H1 (cell line): ENCODE data around the gene ITPR1. TPM values are rescaled to one million over a fixed set of nuclear protein-coding genes. Genes with fewer than 3 reads are reported as not detected.

Experiments
- CTCF ChIA-PET: fragments of 300-600 bp; sonication (Branson Sonifier 250); formaldehyde crosslinking; loops from one replicate; lab custom pipeline; 2021; ENCODE audit not compliant: partially characterized antibody; lab: Charles Lee
- POLR2A ChIA-PET: fragments of 300-600 bp; sonication (Branson Sonifier 250); formaldehyde crosslinking; loops from one replicate; lab custom pipeline; 2021; ENCODE audit warnings: inconsistent platforms; ENCODE audit not compliant: partially characterized antibody; lab: Charles Lee
- DNase-seq, 2 experiments: peaks; one replicate each; pipeline versions ENCODE4 v3.0.0 to v3.0.0-alpha.2; 2010 to 2022; ENCODE audit warnings: low spot score in 2 of 2, low read depth in 1 of 2, mixed read lengths in 1 of 2
- FAIRE-seq: peaks from 2 replicates; lab custom pipeline; 2011; peaks lifted over from hg19 to GRCh38; lab: Jason Lieb, UNC
- H2AFZ ChIP-seq: 2 replicates; pipeline ENCODE4 v1.8.1; 2012; ENCODE audit warnings: low read length, inconsistent platforms
- H2AK5ac ChIP-seq: 2 replicates; pipeline ENCODE4 v1.6.1; 2013; ENCODE audit warnings: low read depth, low read length
- H2BK120ac ChIP-seq: replicated peaks from 2 replicates; pipeline ENCODE3; 2013; ENCODE audit warnings: low read depth, low read length, inconsistent platforms
- H2BK12ac ChIP-seq: 2 replicates; pipeline ENCODE4 v1.6.1; 2013; ENCODE audit warnings: low read depth, low read length
- H2BK15ac ChIP-seq: 2 replicates; pipeline ENCODE4 v1.6.1; 2013; ENCODE audit warnings: low read length
- H2BK20ac ChIP-seq: 2 replicates; pipeline ENCODE4 v1.6.1; 2013; ENCODE audit warnings: low read length
- H2BK5ac ChIP-seq: 2 replicates; pipeline ENCODE4 v1.6.1; 2013; ENCODE audit warnings: low read depth, low read length
- H3K14ac ChIP-seq: 2 replicates; pipeline ENCODE4 v1.6.1; 2013; ENCODE audit warnings: inconsistent platforms; ENCODE audit not compliant: insufficient read length
- H3K18ac ChIP-seq: 2 replicates; pipeline ENCODE4 v1.6.1; 2013; ENCODE audit warnings: low read length; ENCODE audit errors: extremely low read depth
- H3K23ac ChIP-seq: 2 replicates; pipeline ENCODE4 v1.6.1; 2013; ENCODE audit warnings: inconsistent platforms; ENCODE audit not compliant: insufficient read length
- H3K23me2 ChIP-seq: 2 replicates; pipeline ENCODE4 v1.6.1; 2013; ENCODE audit warnings: low read depth, low read length
- H3K27ac ChIP-seq: 2 replicates; pipeline ENCODE4 v1.6.1; 2011; ENCODE audit warnings: low read depth, low read length, inconsistent platforms
- H3K27me3 ChIP-seq, 4 experiments: replicated peaks in 1 of 4; 1 replicate in 1 of 4; 2 replicates in 3 of 4; pipeline versions ENCODE4 v1.6.1 to v1.8.1; 2011 to 2013; ENCODE audit warnings: low read length in 3 of 4, mild to moderate bottlenecking in 3 of 4, inconsistent platforms in 2 of 4, mixed read lengths in 2 of 4, moderate library complexity in 1 of 4; ENCODE audit not compliant: control insufficient read depth in 3 of 4, insufficient read depth in 3 of 4; ENCODE audit errors: extremely low read depth in 1 of 4
- H3K36me3 ChIP-seq, 4 experiments: 2 replicates each; pipeline versions ENCODE4 v1.6.1 to v1.8.1; 2011 to 2013; ENCODE audit warnings: mild to moderate bottlenecking in 4 of 4, low read length in 3 of 4, moderate library complexity in 2 of 4, control low read depth in 1 of 4, inconsistent platforms in 1 of 4; ENCODE audit not compliant: insufficient read depth in 4 of 4, control insufficient read depth in 2 of 4
- H3K4ac ChIP-seq: replicated peaks from 2 replicates; pipeline ENCODE3; 2013; ENCODE audit warnings: low read length, low read depth, mixed read lengths, inconsistent platforms; ENCODE audit not compliant: insufficient read length
- H3K4me1 ChIP-seq, 4 experiments: replicated peaks in 1 of 4; 1 replicate in 1 of 4; 2 replicates in 3 of 4; pipeline versions ENCODE4 v1.6.1 to v1.8.1; 2011 to 2013; ENCODE audit warnings: low read length in 3 of 4, inconsistent platforms in 2 of 4, mixed read lengths in 1 of 4; ENCODE audit not compliant: insufficient read depth in 4 of 4, control insufficient read depth in 3 of 4
- H3K4me2 ChIP-seq, 2 experiments: 2 replicates each; pipeline versions ENCODE4 v1.6.1 to v1.8.1; 2011 to 2013; ENCODE audit warnings: low read depth in 2 of 2, low read length in 2 of 2, control low read depth in 1 of 2, inconsistent platforms in 1 of 2, mild to moderate bottlenecking in 1 of 2; ENCODE audit not compliant: insufficient read depth in 1 of 2
- H3K4me3 ChIP-seq, 4 experiments: fragments of 200-600, 300-600 bp in 1 of 4; sonication (generic), shearing (Covaris generic), sonication (Bioruptor Twin) in 1 of 4; 2 replicates each; pipeline versions ENCODE4 v1.5.1 to v1.8.1; 2011 to 2016; ENCODE audit warnings: low read length in 4 of 4, low read depth in 3 of 4, control low read depth in 2 of 4, inconsistent platforms in 2 of 4, mild to moderate bottlenecking in 2 of 4, mixed read lengths in 1 of 4, moderate library complexity in 1 of 4; ENCODE audit not compliant: insufficient read depth in 2 of 4; ENCODE audit errors: extremely low read depth in 1 of 4
- H3K56ac ChIP-seq: replicated peaks from 2 replicates; pipeline ENCODE3; 2013; ENCODE audit warnings: low read depth, mild to moderate bottlenecking, mixed read lengths, low read length, inconsistent platforms; ENCODE audit not compliant: insufficient read length
- H3K79me1 ChIP-seq: 2 replicates; pipeline ENCODE4 v1.6.1; 2013; ENCODE audit warnings: low read depth, low read length, control low read depth
- H3K79me2 ChIP-seq, 2 experiments: 2 replicates each; pipeline versions ENCODE4 v1.6.1 to v1.8.1; 2012 to 2013; ENCODE audit warnings: low read length in 2 of 2, mild to moderate bottlenecking in 2 of 2, inconsistent platforms in 1 of 2; ENCODE audit not compliant: insufficient read depth in 2 of 2, control insufficient read depth in 1 of 2
- H3K9ac ChIP-seq, 4 experiments: replicated peaks in 1 of 4; 1 replicate in 1 of 4; 2 replicates in 3 of 4; pipeline versions ENCODE4 v1.6.1 to v1.8.1; 2011 to 2013; ENCODE audit warnings: low read depth in 3 of 4, low read length in 3 of 4, control low read depth in 2 of 4, mild to moderate bottlenecking in 2 of 4, moderate library complexity in 2 of 4, inconsistent platforms in 1 of 4; ENCODE audit errors: extremely low read depth in 1 of 4
- H3K9me3 ChIP-seq, 2 experiments: 2 replicates each; pipeline versions ENCODE4 v1.6.1 to v1.8.1; 2012 to 2013; ENCODE audit warnings: mild to moderate bottlenecking in 2 of 2, moderate library complexity in 2 of 2, control low read depth in 1 of 2, inconsistent platforms in 1 of 2, low read depth in 1 of 2, low read length in 1 of 2, mixed read lengths in 1 of 2; ENCODE audit not compliant: insufficient read depth in 2 of 2
- H4K20me1 ChIP-seq, 2 experiments: replicated peaks in 1 of 2; 2 replicates each; pipeline versions ENCODE3 to v1.8.1; 2011 to 2013; ENCODE audit warnings: inconsistent platforms in 2 of 2, low read length in 2 of 2, mild to moderate bottlenecking in 1 of 2; ENCODE audit not compliant: insufficient read depth in 2 of 2, control insufficient read depth in 1 of 2
- H4K5ac ChIP-seq: 2 replicates; pipeline ENCODE4 v1.6.1; 2013; ENCODE audit warnings: low read length, low read depth, mixed read lengths, inconsistent platforms; ENCODE audit not compliant: insufficient read length
- H4K8ac ChIP-seq: 2 replicates; pipeline ENCODE4 v1.8.0; 2013; ENCODE audit warnings: mild to moderate bottlenecking, moderate library complexity, low read length, inconsistent platforms; ENCODE audit not compliant: insufficient read depth; ENCODE audit errors: extremely low read depth
- H4K91ac ChIP-seq: replicated peaks from 2 replicates; pipeline ENCODE3; 2013; ENCODE audit warnings: low read length, mixed read lengths, inconsistent platforms; ENCODE audit not compliant: insufficient read length
- CBX8 ChIP-seq: fragments of 300-800, 300-1000 bp; sonication (generic); IDR thresholded peaks from 2 replicates; pipeline ENCODE4 v1.7.1; 2016; ENCODE audit warnings: low read depth, low read length, borderline replicate concordance
- CEBPB ChIP-seq: IDR thresholded peaks from 2 replicates; pipeline ENCODE4 v1.6.1; 2012; ENCODE audit warnings: low read depth, low read length
- CHD2 ChIP-seq: IDR thresholded peaks from 2 replicates; pipeline ENCODE4 v1.6.1; 2012; ENCODE audit warnings: low read length, improper control_type of control experiment
- HDAC2 ChIP-seq, 2 experiments: fragments of 300-600 bp in 1 of 2; sonication (generic) in 1 of 2; IDR thresholded peaks; 2 replicates each; pipeline ENCODE4 v1.6.1; 2011 to 2012; ENCODE audit warnings: low read depth in 2 of 2, low read length in 2 of 2, mild to moderate bottlenecking in 2 of 2, moderate library complexity in 2 of 2, borderline replicate concordance in 1 of 2, inconsistent platforms in 1 of 2
- RBBP5 ChIP-seq: IDR thresholded peaks from 2 replicates; pipeline ENCODE4 v1.7.1; 2012; ENCODE audit warnings: low read depth, mild to moderate bottlenecking, inconsistent platforms, low read length, moderate library complexity, borderline replicate concordance
- SUZ12 ChIP-seq: fragments of 200-600 bp; sonication (generic); IDR thresholded peaks from 2 replicates; pipeline ENCODE4 v1.6.1; 2012; ENCODE audit warnings: mild to moderate bottlenecking, inconsistent platforms, low read length, moderate library complexity, mixed read lengths
- WGBS, 2 experiments: shearing (Covaris generic) in 1 of 2; methylation state at CpG; one replicate each; pipeline versions ENCODE4 v1.1.6 to v1.1.7; 2013 to 2015; ENCODE audit warnings: low lambda C conversion rate in 2 of 2, mixed read lengths in 2 of 2, inconsistent platforms in 1 of 2, low coverage in 1 of 2, missing lambda C conversion rate in 1 of 2; ENCODE audit not compliant: insufficient replicate concordance in 2 of 2, insufficient coverage in 1 of 2, insufficient read length in 1 of 2; ENCODE audit errors: extremely low coverage in 1 of 2, missing lambda C conversion rate in 1 of 2; 5-methylcytosine and 5-hydroxymethylcytosine counted together
- polyA plus RNA-seq, 7 experiments: library from polyadenylated mRNA; depleted of rRNA in 3 of 7; stranded (reverse) in 5 of 7; unstranded in 2 of 7; fragments of >200 nt in 5 of 7; fragments of 200-250 nt in 2 of 7; gene quantifications; 1 replicate in 5 of 7; 2 replicates in 1 of 7; 4 replicates in 1 of 7; pipeline versions ENCODE4 v1.2.1 to v1.2.3, GENCODE V29; 2011 to 2013; ENCODE audit warnings: missing spikeins in 2 of 7, mixed read lengths in 2 of 7
- total RNA-seq: library from RNA; stranded (reverse); fragmentation: NEBNext Ultra II Directional; extraction: Animal tissue kit (Norgen Biotek cat#: 25700); gene quantifications from 2 replicates; pipeline ENCODE4 v1.2.1, GENCODE V29; 2021

Gene ITPR1
- total and polyA plus RNA-seq, 2 of the 8 experiments (the other 6 are each of a cell fraction or from before 2014, with no cell fraction given) = 2.5 to 16.3 TPM

DNA sequence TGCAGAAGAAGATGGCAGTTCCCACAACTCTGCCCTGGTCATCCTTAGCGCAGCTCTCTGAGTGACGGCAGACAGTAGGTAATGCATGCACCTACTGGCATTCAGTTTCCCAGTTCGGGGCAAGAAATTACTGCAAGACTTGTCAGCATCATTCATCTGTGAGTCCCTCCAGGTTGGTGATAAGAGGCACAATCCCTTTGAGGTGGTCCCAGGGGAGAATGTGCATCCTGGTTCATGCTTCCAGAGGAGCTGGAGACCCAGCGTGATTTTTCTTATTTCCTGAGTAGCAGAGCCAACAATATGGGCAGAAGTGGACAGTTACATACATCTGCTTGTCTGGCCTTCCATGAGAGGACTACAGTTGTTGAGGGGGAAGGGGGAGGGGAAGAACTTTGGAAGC lies 250.2 kb downstream of the ITPR1 start:
- H3K18ac ChIP-seq = no peak overlapping the region
- no peak overlapping the region for H3K4ac ChIP-seq
- H3K27ac ChIP-seq = no peak overlapping the region
- H3K14ac ChIP-seq = no peak overlapping the region
- no peak overlapping the region for H4K91ac ChIP-seq
- H4K20me1 ChIP-seq = no peaks in the 10 kb centered on the region
- DNase-seq (no peak), FAIRE-seq (no peak)
- no peak overlapping the region for H3K56ac ChIP-seq
- no peak overlapping the region for H4K5ac ChIP-seq
- POLR2A ChIA-PET = no interaction called here
- H2BK5ac ChIP-seq = no peak overlapping the region
- H2BK120ac ChIP-seq = no peak overlapping the region
- no peaks in the 10 kb centered on the region for H3K9me3 ChIP-seq
- H3K9ac ChIP-seq = no peak overlapping the region
- no peak overlapping the region for H2BK15ac ChIP-seq
- H2BK20ac ChIP-seq = no peak overlapping the region
- no peak overlapping the region for H3K4me2 ChIP-seq
- no peak overlapping the region for H3K4me3 ChIP-seq
- no peaks in the 10 kb centered on the region for H3K79me2 ChIP-seq
- no peak overlapping the region for H3K23ac ChIP-seq
- no peaks in the 10 kb centered on the region for H3K23me2 ChIP-seq
- WGBS, 2 experiments = 90% methylated on average over 4 of the region's 4 CpGs; no CpG with 5 or more reads in 1 of the 2 experiments
- no peaks in the 10 kb centered on the region for H3K36me3 ChIP-seq
- CTCF ChIA-PET = interaction anchor here (1.9 to 3.1 kb wide), 2 partner anchors 23 to 32 kb away, joined by 8 to 10 read pairs; no protein-coding TSS in a partner anchor
- no peaks in the 10 kb centered on the region for H3K79me1 ChIP-seq
- no peak overlapping the region for H2BK12ac ChIP-seq
- H3K27me3 ChIP-seq = no peaks in the 10 kb centered on the region
- TF ChIP-seq HDAC2 (IDR thresholded peaks at IDR 0.05; ENCODE audit: borderline replicate concordance in 1 of 2, low read depth in 2 of 2, low read length in 2 of 2) (no peak), RBBP5 (no peak), SUZ12 (no peak), CEBPB (no peak), CBX8 (no peak), CHD2 (no peak)
- H4K8ac ChIP-seq = no peak overlapping the region
- H3K4me1 ChIP-seq = no peaks in the 10 kb centered on the region; a peak in 1 of 7 replicates
- no peak overlapping the region for H2AFZ ChIP-seq
- H2AK5ac ChIP-seq = no peak overlapping the region
